Left renal pelvis (tissue), 4 donors: Measurements from ENCODE around the gene SKP2. TPM values are rescaled to one million over a fixed set of nuclear protein-coding genes. Genes with fewer than 3 reads are reported as not detected.
A peak's percentile ranks its signal among the peaks of the same experiment; 100 is the strongest.
"Not testable (repeated sequence)": the region's sequence is repeated elsewhere in the genome, so short reads cannot be mapped to it uniquely, and the experiment has no call there.

Source experiments
- DNase-seq, 4 donors: peaks; one replicate each; pipeline ENCODE4 v3.0.0-alpha.2; 2013; ENCODE audit warnings: low read depth in 4 of 4, low spot score in 3 of 4
- polyA plus RNA-seq, 4 donors: library from polyadenylated mRNA; unstranded; fragments of 120-200 nt; gene quantifications; one replicate each; pipeline ENCODE4 v1.2.1, GENCODE V29; 2013; ENCODE audit not compliant: insufficient read length in 4 of 4

The SKP2 gene
- 10 to 100 TPM; 38.8 to 50.1 (median 46.5) TPM for polyA plus RNA-seq

DNA sequence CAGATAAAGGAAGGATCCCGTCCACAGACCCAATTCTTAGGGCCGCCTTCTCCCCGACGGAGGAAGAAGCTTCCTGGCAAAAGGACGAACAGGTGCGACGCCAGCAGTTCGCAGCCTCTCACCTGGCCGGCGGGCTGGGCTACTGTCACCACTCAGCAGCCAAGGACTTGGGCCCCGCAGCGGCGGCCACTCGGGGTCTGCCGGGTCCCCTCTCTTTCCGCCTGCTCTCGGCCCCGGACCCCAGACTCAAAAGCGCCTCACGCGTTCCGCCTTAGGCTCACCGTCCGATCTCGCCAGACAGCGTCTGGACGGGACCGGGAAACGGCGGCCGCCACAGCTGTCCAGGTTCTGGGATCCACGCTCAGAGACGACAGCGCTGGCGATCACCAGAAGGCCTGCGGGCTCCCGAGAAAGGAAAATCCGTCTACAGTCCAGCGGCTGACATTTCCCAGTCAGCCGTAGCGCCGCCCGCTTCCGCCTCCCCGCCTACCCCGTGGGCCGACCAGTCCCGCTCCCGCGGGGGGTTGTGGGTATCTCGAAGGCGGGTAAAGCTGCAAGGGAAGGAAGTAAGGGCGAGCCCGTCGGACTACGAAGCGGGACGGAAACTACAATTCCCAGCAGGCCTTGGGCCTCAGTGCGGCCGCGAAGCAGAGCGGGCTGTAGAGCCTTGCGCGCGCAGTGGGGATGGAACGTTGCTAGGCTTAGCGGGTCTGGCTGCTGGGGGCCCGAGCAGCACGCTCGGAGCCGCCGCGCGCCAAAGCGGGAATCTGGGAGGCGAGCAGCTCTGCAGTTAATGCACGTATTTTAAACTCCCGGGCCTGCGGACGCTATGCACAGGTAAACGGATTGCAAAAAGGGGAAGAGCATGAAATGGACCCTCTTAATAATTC is at the start of gene SKP2, which contains the start of gene LMBRD2:
Gene SKP2, plus strand, starts transcription at position 678 of the 890 bp plus-strand sequence. Its CDS starts 152 bp downstream, at position 830.
Gene LMBRD2, minus strand, starts transcription at position 454 of the 890 bp plus-strand sequence. CDS start 8,538 bp downstream, outside the sequence.
- DNase-seq = peak; percentile 94 to 97 (median 96)

DNA sequence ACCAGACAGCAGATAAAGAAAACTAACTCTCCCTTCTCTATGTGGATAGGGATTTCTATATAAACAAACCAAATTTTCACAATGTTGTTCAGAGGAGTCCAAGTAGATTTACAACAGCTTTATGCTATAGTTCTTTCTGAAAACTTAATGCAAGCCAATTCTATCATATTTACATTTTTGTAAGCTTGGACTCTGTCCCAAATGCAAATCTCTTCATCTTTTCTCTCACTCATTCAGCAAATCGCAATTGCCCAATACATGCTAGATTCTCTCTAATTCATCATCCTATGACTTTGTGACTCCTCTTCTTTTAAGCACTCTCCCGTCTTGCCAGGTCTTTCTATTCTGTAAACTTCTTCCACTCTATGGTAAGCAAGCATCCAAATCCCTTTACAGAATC is 46.1 kb upstream of the SKP2 start:
- DNase-seq = no peak

DNA sequence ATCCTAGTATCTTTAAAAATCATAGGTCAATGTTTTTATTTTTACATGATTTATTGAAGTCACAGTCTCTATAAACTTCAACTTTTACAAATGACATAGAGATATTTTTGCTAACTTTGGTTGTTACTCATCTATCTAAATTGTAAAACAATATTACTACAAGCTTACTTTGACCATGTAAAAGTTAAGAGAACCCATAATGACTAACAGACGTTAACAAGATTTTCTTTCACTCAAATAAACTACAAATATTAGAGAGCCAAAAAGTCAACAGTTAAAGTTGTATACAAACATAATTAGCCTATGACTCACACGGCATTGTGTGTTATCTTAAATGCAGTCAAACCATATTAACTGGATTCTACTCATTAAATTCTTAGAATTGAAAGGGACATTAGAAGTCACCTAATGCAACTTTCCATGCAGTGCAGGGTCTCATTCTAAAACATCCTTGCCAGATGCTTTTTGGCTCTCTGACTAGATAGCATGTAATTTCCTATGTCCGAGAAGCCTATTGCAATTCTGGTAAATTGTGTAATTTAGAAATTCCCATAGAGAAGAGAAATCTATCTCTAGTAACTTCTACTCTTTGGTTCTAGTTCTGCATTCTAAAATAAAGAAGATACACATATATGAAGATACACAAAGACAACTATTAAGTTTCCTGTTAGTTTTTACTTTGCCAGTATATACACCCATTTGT is 43.0 kb upstream of the SKP2 start:
- no peak for DNase-seq

DNA sequence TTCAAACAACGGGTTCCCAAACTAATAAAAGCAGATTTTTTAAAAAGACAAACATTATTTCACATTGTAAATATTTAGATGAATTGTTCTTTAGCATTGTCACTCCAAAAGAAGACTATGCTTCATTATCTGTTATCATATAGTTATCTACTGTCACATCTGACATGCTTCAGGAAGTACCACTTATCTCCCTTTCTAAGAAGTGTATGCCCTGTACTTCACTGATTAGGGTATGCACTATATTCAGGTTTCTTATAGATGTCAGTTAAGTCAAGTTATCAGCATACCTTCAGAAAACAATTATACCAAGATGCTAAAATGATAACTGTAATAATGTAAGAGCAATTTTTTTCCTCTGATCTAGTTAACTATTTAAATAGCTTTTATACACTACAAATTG is 40.7 kb upstream of the SKP2 start:
- DNase-seq = no peak

DNA sequence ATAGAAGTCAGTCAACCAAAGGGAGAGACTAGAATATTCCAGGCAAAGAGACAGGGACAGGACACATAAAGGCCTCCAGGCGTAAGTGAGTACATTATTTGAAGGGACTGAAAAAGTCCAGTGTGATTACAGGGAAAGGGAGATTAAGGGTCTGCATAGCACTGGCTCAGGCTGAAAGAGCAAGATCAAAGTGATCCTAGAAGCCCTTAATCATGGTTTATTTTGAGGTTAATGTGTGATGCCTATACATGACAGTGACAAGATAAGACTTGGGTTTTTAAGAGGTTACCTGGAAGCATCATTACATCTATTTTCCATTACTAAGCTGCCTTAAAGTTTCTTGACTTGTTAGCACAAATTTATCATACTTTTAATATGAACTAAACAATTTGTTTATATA is 26.0 kb upstream of the SKP2 start:
- no peak for DNase-seq

DNA sequence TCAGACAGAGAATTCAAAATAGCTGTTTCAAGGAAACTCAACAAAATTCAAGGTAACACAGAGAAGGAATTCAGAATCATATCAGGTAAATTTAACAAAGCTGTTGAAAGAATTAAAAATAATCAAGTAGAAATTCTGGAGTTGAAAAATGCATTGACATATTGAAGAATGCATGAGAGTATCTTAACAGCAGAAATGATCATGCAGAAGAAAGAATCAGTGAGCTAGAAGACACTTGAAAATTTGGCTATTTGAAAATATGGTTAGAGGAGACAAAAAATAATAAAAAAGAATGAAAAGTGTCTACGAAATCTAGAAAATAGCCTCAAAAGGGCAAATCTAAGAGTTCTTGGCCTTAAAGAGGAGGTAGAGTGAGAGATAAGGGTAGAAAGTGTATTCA is 23.1 kb upstream of the SKP2 start:
- DNase-seq = no peak

DNA sequence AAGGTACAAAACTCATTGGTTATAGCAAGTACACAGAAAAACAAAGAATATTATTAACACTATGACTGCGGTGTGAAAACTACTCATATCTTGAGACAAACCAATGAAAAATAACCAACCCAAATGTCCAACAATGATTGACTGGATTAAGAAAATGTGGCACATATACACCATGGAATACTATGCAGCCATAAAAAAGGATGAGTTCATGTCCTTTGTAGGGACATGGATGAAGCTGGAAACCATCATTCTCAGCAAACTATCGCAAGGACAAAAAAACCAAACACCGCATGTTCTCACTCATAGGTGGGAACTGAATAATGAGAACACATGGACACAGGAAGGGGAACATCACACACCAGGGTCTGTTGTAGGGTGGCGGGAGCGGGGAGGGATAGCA is 22.2 kb upstream of the SKP2 start:
- not testable (repeated sequence) for DNase-seq

DNA sequence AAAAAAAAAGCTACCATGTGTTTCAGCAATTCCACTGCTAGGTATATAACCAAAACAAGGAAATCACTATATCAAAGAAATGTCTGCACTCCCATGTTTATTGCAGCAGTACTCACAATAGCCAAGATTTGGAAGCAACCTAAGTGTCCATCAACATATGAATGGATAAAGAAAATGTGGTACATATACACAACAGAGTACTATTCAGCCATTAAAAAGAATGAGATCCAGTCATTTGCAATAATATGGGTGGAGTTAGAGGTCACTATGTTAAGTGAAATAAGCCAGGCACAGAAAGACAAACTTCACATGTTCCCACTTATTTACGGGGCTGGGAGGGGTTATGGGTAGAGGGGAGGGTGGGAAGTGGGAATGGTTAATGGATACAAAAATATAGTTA is 18.9 kb upstream of the SKP2 start:
- DNase-seq = not testable (repeated sequence)

DNA sequence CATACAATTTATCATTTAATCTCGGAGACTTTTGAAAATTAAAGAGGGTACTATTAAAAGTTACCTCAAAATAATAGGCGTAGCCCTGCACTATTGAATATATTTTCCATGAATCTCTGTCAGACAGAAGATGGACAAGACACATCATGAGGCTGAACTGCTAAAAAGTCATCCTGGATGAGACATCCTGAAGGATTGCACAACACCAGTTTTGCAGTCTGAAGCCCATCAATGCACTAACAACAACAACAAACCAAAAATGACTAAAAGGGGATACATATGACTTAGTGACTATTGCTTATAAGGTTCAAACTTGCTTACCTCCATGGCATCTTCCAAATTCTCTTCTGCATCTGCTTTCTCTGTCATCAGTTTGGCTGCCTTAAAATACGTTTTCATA is 15.9 kb upstream of the SKP2 start:
- DNase-seq = no peak

DNA sequence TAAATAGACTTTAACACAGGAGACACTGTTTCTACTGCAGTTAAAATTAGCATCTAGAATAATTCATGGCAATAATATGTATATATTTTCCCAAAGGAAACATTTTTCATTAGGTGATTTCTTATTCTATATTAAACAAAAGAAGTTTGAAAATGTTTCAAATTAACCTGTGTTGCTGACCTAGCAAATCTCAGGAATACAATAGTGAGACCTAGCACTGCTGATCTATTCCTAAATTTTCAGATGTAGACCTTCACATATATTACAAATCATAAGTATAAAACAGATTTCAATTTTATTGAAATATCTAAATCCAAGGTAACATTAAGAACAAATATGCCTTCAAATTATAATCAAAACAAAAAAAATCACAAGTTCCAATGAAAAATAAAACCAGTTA is 15.3 kb upstream of the SKP2 start:
- no peak for DNase-seq

DNA sequence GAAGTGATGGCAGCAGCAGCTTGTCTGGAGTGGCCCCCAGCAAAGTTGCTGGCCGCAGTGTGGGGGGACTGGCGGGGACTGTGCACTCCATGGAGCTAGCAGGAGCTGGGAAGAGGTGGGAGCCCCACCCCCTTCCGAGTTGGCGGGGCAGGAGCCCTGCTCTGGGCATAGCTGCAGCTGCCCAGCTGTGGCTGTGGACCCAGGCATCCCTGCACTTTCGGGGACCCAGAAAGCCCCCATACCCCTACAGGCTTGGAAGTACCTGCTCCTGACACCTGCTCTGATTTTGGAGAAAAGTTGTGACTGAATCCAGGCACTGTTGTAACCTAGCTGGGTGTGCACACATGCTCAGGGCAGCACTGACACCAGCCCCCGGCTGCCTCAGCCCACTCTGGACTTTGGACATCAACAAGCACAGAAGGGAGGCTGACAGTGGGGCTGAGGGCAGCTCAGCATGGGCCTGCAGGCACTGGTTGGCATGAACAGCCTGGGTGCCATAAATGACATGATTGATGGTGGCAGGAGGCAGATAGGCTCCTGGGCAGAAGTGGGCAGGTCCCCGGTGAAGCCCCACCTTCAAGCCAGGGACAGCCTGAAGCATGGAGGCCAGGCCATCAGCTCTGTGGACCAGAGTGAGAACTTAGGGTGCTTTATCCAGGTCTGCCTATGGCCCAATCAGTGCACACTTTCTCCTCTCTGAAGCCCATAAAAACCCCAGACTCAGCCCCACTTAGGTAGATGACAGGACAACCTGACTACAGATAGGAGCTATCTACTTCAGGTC is 12.8 kb upstream of the SKP2 start:
- no peak for DNase-seq

DNA sequence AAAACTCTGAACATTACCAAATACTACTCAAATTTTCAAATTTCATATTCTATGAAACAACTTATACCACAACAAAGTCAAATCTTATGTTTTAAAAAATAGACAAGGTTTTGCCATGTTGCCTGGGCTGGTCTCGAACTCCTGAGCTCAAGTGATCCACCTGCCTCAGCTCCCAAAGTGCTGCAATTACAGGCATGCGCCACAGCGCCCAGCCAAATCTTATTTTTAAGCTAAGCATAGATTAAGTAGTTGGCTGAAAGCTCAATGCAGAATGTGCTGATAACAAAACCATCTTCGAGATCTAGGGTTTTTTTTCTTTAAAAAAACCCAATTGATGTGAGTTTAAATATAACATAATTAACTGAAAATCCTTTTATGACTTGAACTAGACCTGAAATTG is 6.6 kb upstream of the SKP2 start:
- DNase-seq = no peak

DNA sequence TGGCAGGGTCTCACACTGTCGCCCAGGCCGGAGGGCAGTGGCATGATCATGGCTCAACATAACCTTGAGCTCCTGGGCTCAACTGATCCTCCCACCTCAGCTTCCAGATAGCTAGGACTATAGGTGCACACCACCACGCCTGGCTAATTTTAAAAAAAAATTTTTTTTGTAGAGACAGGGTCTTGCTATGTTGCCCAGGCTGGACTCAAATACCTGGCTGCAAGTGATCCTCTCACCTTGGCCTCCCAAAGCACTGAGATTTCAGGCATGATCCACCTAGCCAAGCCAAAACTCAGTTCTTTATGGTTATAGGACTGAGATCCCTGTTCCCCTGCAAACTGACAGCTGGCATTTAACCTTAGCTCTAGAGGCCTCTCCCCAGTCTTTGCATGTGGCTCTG is 5.5 kb upstream of the SKP2 start:
- DNase-seq = no peak

DNA sequence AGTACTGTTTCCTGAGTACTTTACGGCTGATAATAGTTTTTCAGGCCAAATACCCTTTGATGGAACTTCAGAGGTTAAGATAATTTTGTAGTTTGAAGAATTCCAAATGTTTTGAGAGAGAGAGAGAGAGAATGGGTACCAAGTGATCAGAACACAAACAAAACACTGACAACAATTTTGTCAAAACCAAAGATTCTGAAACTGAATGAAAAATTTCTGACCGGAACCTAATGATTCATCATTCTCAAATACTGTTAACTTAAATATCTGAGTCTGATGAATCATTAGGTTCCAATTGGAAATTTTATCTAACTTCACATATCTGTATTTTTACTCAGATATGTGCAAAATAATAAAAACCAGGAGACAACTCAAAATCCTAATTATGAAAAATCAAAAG is 4.2 kb upstream of the SKP2 start:
- DNase-seq = no peak

DNA sequence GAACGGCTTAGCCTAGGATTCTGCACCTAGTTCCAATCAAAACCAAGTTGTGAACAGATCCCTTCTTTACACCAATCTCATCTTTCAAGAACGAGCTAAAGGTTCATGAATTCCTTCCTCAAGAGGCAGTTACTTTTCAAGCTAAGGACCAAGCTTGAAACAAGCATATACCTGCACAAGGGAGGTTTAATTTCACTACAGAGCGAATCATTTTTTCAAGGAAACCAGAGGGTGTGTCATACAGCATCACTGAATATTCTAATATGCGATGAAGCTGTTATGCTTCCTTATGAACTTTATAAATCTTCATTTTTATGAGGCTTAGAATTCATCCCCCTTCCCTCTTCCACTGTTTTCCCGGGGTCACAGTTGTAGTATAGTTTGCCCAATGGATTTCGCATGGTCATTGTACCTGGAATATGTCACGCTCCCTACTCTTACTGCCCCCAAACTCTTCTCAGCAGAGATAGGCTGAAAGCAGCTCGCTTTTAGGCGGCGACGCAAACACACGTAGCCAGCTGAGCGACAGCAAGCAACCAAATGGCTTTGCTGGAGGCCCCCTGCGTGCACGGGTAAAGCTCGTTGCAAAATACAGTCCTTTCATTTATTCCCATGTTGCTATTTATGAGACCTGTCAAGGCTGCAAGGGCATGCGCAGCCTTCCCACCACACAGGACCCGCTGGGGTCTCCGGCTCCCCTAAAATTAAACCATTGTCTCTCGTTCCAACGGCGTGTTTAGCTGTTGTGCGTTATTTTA is 1.1 kb upstream of the SKP2 start:
- no peak for DNase-seq

DNA sequence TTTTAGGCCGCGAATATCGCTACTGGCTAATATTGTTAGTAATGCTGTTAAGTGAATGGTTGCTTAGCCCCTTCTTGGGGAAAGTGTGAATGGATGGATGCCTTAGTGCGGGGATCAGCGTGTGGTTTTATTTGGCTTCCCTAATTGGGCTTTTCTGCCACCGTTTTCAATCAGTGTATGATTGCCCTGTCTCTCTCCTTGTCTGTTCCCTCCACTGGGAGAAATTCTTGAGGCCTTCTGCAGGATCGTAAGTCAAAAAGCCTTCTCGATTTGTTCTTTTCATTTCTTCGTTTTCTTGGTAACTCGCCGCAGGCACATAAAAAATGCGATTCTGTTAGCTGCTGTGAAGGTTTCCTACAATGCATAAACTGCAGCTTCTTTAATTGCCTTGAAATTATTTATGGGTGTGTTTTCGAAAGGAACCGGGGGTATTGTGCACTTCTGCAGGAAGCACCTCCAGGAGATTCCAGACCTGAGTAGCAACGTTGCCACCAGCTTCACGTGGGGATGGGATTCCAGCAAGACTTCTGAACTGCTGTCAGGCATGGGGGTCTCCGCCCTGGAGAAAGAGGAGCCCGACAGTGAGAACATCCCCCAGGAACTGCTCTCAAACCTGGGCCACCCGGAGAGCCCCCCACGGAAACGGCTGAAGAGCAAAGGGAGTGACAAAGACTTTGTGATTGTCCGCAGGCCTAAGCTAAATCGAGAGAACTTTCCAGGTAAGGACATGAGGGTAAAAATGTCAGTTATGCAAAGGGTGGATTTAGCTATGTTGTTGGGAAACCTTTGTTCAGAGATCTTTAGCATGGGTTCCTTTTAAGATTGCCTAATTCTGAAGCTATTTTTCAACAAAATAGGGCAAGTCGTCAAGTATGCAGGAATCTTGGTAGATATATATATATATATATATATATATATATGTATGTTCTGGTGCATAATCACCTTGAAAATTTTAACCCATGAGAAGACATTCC is 700 bp downstream of the SKP2 start:
- no peak for DNase-seq

DNA sequence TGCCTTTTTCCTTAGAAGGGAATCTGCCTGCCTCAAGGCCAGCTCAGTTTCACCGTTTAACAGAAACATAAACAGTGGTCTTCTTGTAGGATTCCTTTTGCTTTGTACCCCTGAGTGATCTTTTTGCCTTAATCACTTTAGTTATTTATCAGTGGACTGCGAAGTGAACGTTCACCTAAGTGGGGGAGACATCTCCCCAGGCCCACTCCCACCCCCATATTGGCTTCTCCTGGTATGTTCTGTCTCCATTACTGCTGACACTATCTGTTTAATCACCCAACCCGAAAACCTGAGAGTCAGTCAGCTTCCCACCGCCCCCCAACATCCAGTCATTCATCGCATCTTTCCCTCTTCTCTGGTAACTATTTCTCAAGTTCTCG is 1.4 kb downstream of the SKP2 start:
- DNase-seq = no peak

DNA sequence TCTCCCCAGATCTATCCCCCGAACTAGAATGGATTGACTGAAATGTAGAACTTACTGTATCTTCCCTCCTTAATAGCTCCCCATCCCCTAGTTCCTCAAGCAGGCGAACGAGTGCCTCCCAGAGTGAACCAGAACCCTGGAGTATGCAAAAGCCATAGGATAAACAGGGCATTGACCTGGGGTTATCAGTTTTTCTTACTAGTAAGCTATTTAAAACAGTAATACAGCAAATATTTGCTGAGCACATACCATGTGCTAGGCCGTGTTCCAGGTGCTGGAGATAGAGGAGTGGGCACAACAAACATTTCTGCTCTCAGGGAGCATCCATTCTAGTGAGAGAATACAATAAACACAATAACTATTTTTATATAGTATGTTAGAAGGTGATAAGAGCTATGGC is 1.8 kb downstream of the SKP2 start:
- DNase-seq = no peak

DNA sequence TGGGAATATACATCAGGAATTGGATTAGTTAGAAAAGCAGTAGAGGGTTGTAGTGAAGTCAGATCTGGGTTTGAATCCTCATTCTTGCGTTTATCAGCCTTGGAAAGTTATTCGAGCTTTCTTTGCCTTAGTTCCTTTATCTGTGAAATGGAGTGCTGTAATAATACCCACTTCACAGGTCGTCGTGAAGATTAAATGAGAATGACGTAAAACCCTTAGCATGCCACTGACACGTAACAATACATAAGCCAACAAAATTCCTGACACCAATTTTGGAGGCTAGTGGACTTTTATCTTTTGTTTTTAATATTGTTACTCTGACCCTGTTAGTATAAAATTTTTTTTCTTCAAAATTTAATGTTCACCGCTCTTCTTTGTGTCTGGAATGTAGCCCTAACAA is 3.4 kb downstream of the SKP2 start:
- no peak for DNase-seq
